ENCODE results near the gene TSPEAR. TPM values are rescaled to one million over a fixed set of nuclear protein-coding genes. Genes with fewer than 3 reads are reported as not detected.

TSPEAR gene
- total and polyA plus RNA-seq, 2 donors from 2014 or later: 0.09 to 0.22 TPM

GRCh38 chr21:44509539-44509938 is 201.8 kb downstream of the TSPEAR start:
- TF ChIP-seq, protein P1, sequence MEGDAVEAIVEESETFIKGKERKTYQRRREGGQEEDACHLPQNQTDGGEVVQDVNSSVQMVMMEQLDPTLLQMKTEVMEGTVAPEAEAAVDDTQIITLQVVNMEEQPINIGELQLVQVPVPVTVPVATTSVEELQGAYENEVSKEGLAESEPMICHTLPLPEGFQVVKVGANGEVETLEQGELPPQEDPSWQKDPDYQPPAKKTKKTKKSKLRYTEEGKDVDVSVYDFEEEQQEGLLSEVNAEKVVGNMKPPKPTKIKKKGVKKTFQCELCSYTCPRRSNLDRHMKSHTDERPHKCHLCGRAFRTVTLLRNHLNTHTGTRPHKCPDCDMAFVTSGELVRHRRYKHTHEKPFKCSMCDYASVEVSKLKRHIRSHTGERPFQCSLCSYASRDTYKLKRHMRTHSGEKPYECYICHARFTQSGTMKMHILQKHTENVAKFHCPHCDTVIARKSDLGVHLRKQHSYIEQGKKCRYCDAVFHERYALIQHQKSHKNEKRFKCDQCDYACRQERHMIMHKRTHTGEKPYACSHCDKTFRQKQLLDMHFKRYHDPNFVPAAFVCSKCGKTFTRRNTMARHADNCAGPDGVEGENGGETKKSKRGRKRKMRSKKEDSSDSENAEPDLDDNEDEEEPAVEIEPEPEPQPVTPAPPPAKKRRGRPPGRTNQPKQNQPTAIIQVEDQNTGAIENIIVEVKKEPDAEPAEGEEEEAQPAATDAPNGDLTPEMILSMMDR (IDR thresholded peaks at IDR 0.05; ENCODE audit: borderline replicate concordance, extremely low read depth, insufficient read depth): no peak
- intact Hi-C loops (cut with DNase I): no loop called here
- DNase-seq: peak in 1 of 5 donors; percentile 63
- no peak overlapping the region for H3K27ac ChIP-seq (ENCODE audit: low read depth in 2 of 2, low read length in 2 of 2)
- H3K9ac ChIP-seq (ENCODE audit: low read length in 3 of 3): no peak overlapping the region
- peaks cover 0 to 6% (median 0%) of the 10 kb centered on the region in 3 donors for H3K4me1 ChIP-seq (ENCODE audit: control insufficient read depth in 2 of 3, insufficient read depth in 2 of 3, low read depth in 1 of 3, low read length in 3 of 3)
- no peak overlapping the region for H3K4me3 ChIP-seq (ENCODE audit: low read length in 3 of 3)
- no peaks in the 10 kb centered on the region for H3K9me3 ChIP-seq (ENCODE audit: control insufficient read depth in 2 of 3, insufficient read depth in 1 of 3, low read length in 3 of 3)
- FAIRE-seq: no peak
- H3K27me3 ChIP-seq (ENCODE audit: control insufficient read depth, insufficient read depth, low read length): no peaks in the 10 kb centered on the region
- H3K36me3 ChIP-seq (ENCODE audit: control insufficient read depth in 2 of 3, insufficient read depth in 3 of 3, low read length in 3 of 3): peaks cover 0 to 2% (median 0%) of the 10 kb centered on the region in 3 donors

DNA sequence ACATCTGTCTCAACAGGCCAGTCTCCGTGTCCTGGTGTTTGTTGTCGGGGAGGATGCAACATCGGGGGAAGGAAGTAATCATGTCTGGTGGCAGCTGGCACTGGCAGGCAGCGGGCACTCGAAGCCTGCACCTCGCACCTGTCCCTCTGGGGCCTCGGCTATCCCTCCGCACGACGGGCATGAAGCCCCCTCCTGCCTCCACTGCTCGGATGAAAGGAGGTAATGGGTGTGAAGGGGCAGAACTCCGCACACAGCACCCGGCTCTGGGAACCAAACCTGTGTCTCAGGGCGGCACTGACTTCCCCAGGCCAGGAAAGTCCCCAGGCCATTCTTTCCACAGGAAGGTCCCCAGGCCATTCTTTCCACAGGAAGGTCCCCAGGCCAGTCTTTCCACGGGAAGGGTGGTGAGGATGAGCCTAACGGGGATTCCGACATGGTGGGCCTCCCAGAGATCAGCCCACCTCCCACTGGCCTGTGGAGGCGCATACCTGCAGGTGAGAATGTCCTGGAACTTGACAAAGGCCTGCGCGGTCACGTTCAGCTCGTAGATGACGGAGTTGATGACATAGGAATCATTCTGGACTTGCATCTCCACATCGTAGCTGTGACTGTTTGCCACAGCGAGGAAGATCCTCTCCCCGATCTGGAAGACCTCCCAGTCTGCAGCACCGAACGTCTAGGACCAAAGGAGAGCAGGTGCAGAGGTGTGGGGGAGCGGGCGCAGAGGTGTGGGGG is 202.5 kb downstream of the TSPEAR start:
- H3K4me1 ChIP-seq (ENCODE audit: control insufficient read depth in 2 of 3, insufficient read depth in 2 of 3, low read depth in 1 of 3, low read length in 3 of 3): peaks cover 0 to 6% (median 0%) of the 10 kb centered on the region in 3 donors
- FAIRE-seq (no peak), DNase-seq (peak in 1 of 5 donors; percentile 64)
- TF ChIP-seq, protein P1 (IDR thresholded peaks at IDR 0.05; ENCODE audit: borderline replicate concordance, extremely low read depth, insufficient read depth): no peak
- no peak overlapping the region for H3K9ac ChIP-seq (ENCODE audit: low read length in 3 of 3)
- H3K36me3 ChIP-seq (ENCODE audit: control insufficient read depth in 2 of 3, insufficient read depth in 3 of 3, low read length in 3 of 3): peaks cover 0 to 2% (median 0%) of the 10 kb centered on the region in 3 donors
- intact Hi-C loops (cut with DNase I): no loop called here
- H3K9me3 ChIP-seq (ENCODE audit: control insufficient read depth in 2 of 3, insufficient read depth in 1 of 3, low read length in 3 of 3): no peaks in the 10 kb centered on the region
- H3K27ac ChIP-seq (ENCODE audit: low read depth in 2 of 2, low read length in 2 of 2): no peak overlapping the region
- no peak overlapping the region for H3K4me3 ChIP-seq (ENCODE audit: low read length in 3 of 3)
- H3K27me3 ChIP-seq (ENCODE audit: control insufficient read depth, insufficient read depth, low read length): no peaks in the 10 kb centered on the region

- TF ChIP-seq, protein P1 (IDR thresholded peaks at IDR 0.05; ENCODE audit: borderline replicate concordance, extremely low read depth, insufficient read depth): no peak
- H3K9me3 ChIP-seq (ENCODE audit: control insufficient read depth in 2 of 3, insufficient read depth in 1 of 3, low read length in 3 of 3): no peaks in the 10 kb centered on the region
- intact Hi-C loops (cut with DNase I): no loop called here
- H3K27ac ChIP-seq (ENCODE audit: low read depth in 2 of 2, low read length in 2 of 2): no peak overlapping the region
- peaks cover 0 to 6% (median 0%) of the 10 kb centered on the region in 3 donors for H3K4me1 ChIP-seq (ENCODE audit: control insufficient read depth in 2 of 3, insufficient read depth in 2 of 3, low read depth in 1 of 3, low read length in 3 of 3)
- H3K4me3 ChIP-seq (ENCODE audit: low read length in 3 of 3): no peak overlapping the region
- no peak for FAIRE-seq
- peaks cover 0 to 2% (median 0%) of the 10 kb centered on the region in 3 donors for H3K36me3 ChIP-seq (ENCODE audit: control insufficient read depth in 2 of 3, insufficient read depth in 3 of 3, low read length in 3 of 3)
- no peak for DNase-seq
- no peaks in the 10 kb centered on the region for H3K27me3 ChIP-seq (ENCODE audit: control insufficient read depth, insufficient read depth, low read length)
- H3K9ac ChIP-seq (ENCODE audit: low read length in 3 of 3): no peak overlapping the region
These were observed 203.0 kb downstream of the TSPEAR start for GRCh38 chr21:44508426-44508710.

Data from kidney (tissue), 14 donors.